HG02973 (cell line): ENCODE data around the gene KLHL25.
"Not testable (repeated sequence)": the region's sequence is repeated elsewhere in the genome, so short reads cannot be mapped to it uniquely, and the experiment has no call there.

Experiments used
- ATAC-seq: cut with Tn5 transposase; IDR thresholded peaks from one replicate; pipeline ENCODE4 v1.9.1; 2021; ENCODE audit warnings: moderate library complexity; ENCODE audit not compliant: unreplicated experiment

Gene KLHL25

GRCh38 chr15:85804481-85805170 is 9.9 kb upstream of the KLHL25 start:
- no peak for ATAC-seq

- not testable (repeated sequence) for ATAC-seq
Measured at GRCh38 chr15:85802617-85803016, 7.9 kb upstream of the KLHL25 start.

- ATAC-seq: no peak
Measured at GRCh38 chr15:85800478-85801123, 5.9 kb upstream of the KLHL25 start.

GRCh38 chr15:85796371-85796770 is 1.6 kb upstream of the KLHL25 start:
- ATAC-seq: not testable (repeated sequence)

- ATAC-seq: no peak
Measured at GRCh38 chr15:85795337-85796305, 896 bp upstream of the KLHL25 start.

GRCh38 chr15:85793641-85794597 is 806 bp downstream of the KLHL25 start:
- peak; percentile 29 for ATAC-seq

GRCh38 chr15:85792912-85793590 is 1.7 kb downstream of the KLHL25 start:
- ATAC-seq: no peak

GRCh38 chr15:85792102-85792731 is 2.5 kb downstream of the KLHL25 start:
- no peak for ATAC-seq

- ATAC-seq: no peak
Measured at GRCh38 chr15:85789496-85789875, 5.2 kb downstream of the KLHL25 start.

- no peak for ATAC-seq
Measured at GRCh38 chr15:85788771-85789495, 5.8 kb downstream of the KLHL25 start.

GRCh38 chr15:85786781-85787114 is 8.0 kb downstream of the KLHL25 start:
- no peak for ATAC-seq

GRCh38 chr15:85785887-85786780 is 8.6 kb downstream of the KLHL25 start:
- ATAC-seq: no peak

- ATAC-seq: no peak
Measured at GRCh38 chr15:85782064-85782463, 12.7 kb downstream of the KLHL25 start.

- no peak for ATAC-seq
Measured at GRCh38 chr15:85781099-85781498, 13.6 kb downstream of the KLHL25 start.

- ATAC-seq: no peak
Measured at GRCh38 chr15:85780225-85780985, 14.3 kb downstream of the KLHL25 start.

GRCh38 chr15:85779249-85779648 is 15.5 kb downstream of the KLHL25 start:
- no peak for ATAC-seq

- no peak for ATAC-seq
Measured at GRCh38 chr15:85778107-85778776, 16.5 kb downstream of the KLHL25 start.
